ENCODE results near the gene ADAMTS17. TPM values are rescaled to one million over a fixed set of nuclear protein-coding genes. Genes with fewer than 3 reads are reported as not detected.

Gene ADAMTS17
- total RNA-seq, 1 donor from 2014 or later, result 6.2 TPM

DNA sequence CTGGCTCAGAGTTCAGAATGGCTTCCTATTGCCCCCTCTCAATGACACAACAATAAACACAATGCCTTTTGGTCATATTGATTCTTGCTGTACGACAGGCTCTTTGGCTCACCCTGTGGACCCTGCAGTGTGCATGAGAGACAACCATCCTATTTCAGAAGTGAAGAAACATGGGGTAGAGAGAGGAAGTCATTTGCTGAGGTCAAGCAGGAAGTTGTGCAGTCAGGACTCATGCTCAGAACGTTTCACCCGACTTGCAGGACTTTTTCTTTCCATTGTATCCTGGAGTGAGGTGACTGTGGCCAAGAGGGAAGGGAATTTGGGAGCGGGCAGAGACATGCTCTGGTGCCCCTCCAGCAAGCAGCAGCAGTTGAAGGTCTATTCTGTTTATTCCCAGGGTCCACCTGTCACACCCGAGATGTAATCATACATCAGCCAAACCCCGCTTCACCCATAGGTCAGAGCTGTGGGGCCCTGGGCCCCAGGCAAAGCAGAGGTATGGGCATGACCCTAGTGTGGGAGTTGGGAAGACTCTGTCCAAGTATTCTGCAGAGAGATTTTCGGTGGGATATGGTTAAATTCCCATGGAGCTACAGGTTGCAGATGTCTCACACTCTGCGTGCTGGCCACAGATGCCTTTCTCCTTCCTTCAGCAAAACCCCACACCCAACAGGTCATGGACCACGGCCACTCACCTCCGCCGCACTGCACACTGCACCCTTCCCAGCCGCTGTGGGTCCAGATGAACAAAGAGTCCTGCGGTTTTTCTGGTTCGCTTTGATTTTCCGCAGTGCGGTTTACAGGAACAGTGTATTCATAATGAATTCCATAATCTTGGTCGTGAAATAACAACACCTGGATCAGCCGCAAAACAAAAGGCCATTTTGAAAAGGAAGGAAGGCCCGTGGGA, 290.6 kb downstream of the ADAMTS17 start:
- intact Hi-C loops (cut with DNase I), result no loop called here
- no peaks in the 10 kb centered on the region for H3K4me1 ChIP-seq
- TF ChIP-seq, protein P1, sequence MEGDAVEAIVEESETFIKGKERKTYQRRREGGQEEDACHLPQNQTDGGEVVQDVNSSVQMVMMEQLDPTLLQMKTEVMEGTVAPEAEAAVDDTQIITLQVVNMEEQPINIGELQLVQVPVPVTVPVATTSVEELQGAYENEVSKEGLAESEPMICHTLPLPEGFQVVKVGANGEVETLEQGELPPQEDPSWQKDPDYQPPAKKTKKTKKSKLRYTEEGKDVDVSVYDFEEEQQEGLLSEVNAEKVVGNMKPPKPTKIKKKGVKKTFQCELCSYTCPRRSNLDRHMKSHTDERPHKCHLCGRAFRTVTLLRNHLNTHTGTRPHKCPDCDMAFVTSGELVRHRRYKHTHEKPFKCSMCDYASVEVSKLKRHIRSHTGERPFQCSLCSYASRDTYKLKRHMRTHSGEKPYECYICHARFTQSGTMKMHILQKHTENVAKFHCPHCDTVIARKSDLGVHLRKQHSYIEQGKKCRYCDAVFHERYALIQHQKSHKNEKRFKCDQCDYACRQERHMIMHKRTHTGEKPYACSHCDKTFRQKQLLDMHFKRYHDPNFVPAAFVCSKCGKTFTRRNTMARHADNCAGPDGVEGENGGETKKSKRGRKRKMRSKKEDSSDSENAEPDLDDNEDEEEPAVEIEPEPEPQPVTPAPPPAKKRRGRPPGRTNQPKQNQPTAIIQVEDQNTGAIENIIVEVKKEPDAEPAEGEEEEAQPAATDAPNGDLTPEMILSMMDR (IDR thresholded peaks at IDR 0.05), result no peak

DNA sequence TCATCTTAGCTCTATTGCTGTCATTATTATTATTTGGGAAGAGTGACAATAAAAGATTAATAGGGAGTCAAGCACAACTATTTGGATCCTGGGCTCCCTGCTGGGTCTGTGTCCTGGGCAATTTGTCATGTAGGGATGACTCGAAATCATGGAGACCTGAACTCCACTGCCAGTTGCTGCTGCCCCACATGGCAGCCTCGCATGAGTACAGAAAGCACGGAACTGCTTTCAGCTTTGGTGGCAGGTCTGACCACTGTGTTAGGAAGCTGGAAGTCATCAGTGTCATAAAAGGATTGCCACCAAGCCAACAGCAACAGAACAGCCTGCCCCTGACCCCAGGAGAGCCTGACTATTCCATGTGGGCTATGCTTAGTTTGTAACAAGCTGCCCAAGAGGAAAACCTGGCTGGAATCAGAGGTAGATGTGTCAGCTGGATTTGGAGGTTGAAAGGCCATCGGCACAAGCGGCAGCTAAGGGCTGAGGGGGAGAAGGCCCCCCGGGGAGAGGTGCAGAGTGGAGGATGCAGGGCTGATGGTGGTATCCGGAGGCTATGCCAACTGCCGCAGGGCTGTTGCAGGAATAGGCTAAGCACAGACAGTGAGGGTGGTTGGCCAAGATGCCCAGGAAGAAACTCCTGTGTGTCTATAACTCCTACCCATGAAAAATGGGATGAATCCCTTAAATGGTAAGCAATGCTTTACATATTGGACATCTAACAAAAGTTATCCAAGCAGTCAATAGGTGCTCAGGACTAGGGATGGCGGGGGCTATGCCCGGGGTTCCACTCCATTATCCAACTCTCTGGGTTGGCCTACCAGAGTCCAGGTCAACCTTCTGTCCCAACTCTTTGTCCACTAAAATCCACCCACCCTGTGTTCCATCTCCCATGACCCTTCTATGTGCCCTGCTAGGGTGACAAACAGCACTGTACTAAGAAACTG, 291.6 kb downstream of the ADAMTS17 start:
- H3K27ac ChIP-seq, result no peak overlapping the region
- no peaks in the 10 kb centered on the region for H3K36me3 ChIP-seq
- no peak overlapping the region for H3K4me3 ChIP-seq
- DNase-seq (no peak), ATAC-seq (no peak)
- TF ChIP-seq, protein P1 (IDR thresholded peaks at IDR 0.05), result no peak
- no peaks in the 10 kb centered on the region for H3K9me3 ChIP-seq
- no peaks in the 10 kb centered on the region for H3K27me3 ChIP-seq
- intact Hi-C loops (cut with DNase I), result no loop called here
- H3K4me1 ChIP-seq, result no peaks in the 10 kb centered on the region

More for the DNA sequence above, 290.6 kb downstream of the ADAMTS17 start:
- no peaks in the 10 kb centered on the region for H3K9me3 ChIP-seq
- ATAC-seq (no peak), DNase-seq (no peak)
- no peak overlapping the region for H3K27ac ChIP-seq
- no peak overlapping the region for H3K4me3 ChIP-seq
- no peaks in the 10 kb centered on the region for H3K27me3 ChIP-seq
- no peaks in the 10 kb centered on the region for H3K36me3 ChIP-seq

DNA sequence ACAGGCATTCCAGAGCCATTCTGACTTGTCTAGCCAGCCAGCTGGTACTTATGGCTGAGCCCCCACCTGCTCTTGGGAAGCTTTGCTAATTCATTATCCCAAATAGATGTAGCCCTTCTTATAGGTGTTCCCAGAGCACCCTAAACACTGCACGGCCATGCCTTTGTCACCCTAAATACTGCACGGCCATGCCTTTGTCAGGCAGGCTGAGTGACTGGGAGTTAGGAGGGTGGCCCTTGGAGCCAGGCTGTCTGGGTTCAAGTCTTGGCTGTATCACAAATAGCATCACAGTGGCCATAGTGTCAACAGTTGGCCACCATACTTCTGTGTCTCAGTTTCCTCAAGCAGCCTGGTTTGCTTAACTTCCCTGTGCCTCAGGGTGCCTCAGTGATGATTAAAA, 292.3 kb downstream of the ADAMTS17 start:
- no peak overlapping the region for H3K27ac ChIP-seq
- H3K36me3 ChIP-seq, result no peaks in the 10 kb centered on the region
- no peaks in the 10 kb centered on the region for H3K4me1 ChIP-seq
- no peaks in the 10 kb centered on the region for H3K9me3 ChIP-seq
- TF ChIP-seq, protein P1 (IDR thresholded peaks at IDR 0.05), result no peak
- ATAC-seq (no peak), DNase-seq (no peak)
- H3K4me3 ChIP-seq, result no peak overlapping the region
- intact Hi-C loops (cut with DNase I), result no loop called here
- H3K27me3 ChIP-seq, result no peaks in the 10 kb centered on the region

DNA sequence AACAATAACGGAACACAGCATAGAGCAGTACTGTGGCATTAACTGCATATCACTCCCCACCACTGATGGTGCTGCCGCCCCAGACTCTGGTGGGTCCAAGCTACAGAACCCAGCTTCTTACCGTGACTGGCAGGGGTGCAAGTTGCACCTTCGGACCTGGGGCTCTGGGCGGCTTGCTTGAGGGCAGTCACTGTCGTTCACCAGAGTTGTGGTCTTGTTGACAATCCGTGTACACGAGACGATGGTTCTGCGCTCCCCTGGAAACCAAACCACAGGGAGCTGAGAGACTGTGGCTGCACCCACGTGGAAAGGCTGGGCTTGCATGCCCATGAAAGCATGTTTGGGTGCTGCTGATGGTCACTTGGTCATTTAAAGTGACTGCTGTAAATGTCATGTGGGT, 293.0 kb downstream of the ADAMTS17 start:
- H3K4me1 ChIP-seq, result peaks cover 4% of the 10 kb centered on the region
- no peaks in the 10 kb centered on the region for H3K36me3 ChIP-seq
- no peaks in the 10 kb centered on the region for H3K9me3 ChIP-seq
- no peak overlapping the region for H3K27ac ChIP-seq
- no peaks in the 10 kb centered on the region for H3K27me3 ChIP-seq
- ATAC-seq (no peak), DNase-seq (no peak)
- TF ChIP-seq, protein P1 (IDR thresholded peaks at IDR 0.05), result no peak
- intact Hi-C loops (cut with DNase I), result no loop called here
- no peak overlapping the region for H3K4me3 ChIP-seq

DNA sequence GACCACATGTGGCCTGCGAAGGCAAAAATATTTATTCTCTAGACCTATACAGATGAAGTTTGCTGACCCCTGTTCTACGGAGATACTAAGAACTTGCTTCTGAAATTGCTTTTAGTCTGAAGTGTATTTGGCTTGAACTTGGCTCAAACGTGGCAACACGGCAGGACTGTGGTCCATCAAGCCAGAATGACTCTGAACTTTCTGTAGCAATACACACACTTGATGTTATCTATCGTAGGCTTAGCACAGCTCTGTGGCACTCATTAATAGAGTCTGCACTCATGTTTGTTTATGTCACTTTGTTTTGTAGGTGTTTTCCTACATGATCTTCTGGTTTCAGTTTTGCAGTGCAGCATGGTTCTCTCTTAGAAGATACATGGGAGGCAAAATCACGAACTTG, 298.1 kb downstream of the ADAMTS17 start:
- DNase-seq (no peak), ATAC-seq (no peak)
- Histone ChIP-seq H3K4me1 (peaks cover 14% of the 10 kb centered on the region), H3K27me3 (no peaks in the 10 kb centered on the region), H3K9me3 (no peaks in the 10 kb centered on the region), H3K36me3 (no peaks in the 10 kb centered on the region), H3K27ac (no peak overlapping the region), H3K4me3 (no peak overlapping the region)
- TF ChIP-seq, protein P1 (IDR thresholded peaks at IDR 0.05), result no peak
- intact Hi-C loops (cut with DNase I), result no loop called here
